Naive thymus-derived CD4-positive, alpha-beta T cell (primary cell): ENCODE results near the gene ST6GALNAC4. TPM values are rescaled to one million over a fixed set of nuclear protein-coding genes. Genes with fewer than 3 reads are reported as not detected.

Experiments
- ATAC-seq: fragments of 150-1000 bp; cut with Tn5 transposase; 2 replicates; pipeline ENCODE4 v1.10.0; 2021; ENCODE audit warnings: mild to moderate bottlenecking, moderate library complexity
- CTCF ChIA-PET: fragments of 350-600 bp; sonication (Branson Sonifier 250); formaldehyde crosslinking; loops from one replicate; lab custom pipeline; 2021; ENCODE audit warnings: antibody characterized with exemption; lab: Charles Lee
- POLR2A ChIA-PET: fragments of 350-600 bp; sonication (Branson Sonifier 250); formaldehyde crosslinking; loops from one replicate; lab custom pipeline; 2021; ENCODE audit warnings: antibody characterized with exemption, inconsistent platforms; lab: Charles Lee
- DNase-seq, 9 donors: peaks; one replicate each; pipeline versions ENCODE4 v3.0.0 to v3.0.0-alpha.2; 2020 to 2022; ENCODE audit warnings: mixed read lengths in 1 of 9
- H3K27ac ChIP-seq: one replicate; pipeline ENCODE4 v1.7.0; 2013; ENCODE audit warnings: mild to moderate bottlenecking, low read depth, low read length, moderate library complexity
- H3K27me3 ChIP-seq, 2 donors: one replicate each; pipeline ENCODE4 v1.7.0; 2013; ENCODE audit warnings: low read length in 2 of 2, mild to moderate bottlenecking in 2 of 2, moderate library complexity in 2 of 2; ENCODE audit not compliant: control insufficient read depth in 2 of 2, insufficient read depth in 2 of 2
- H3K36me3 ChIP-seq, 3 experiments: 1 replicate in 2 of 3; 2 replicates in 1 of 3; pipeline ENCODE4 v1.7.0; 2013; ENCODE audit warnings: low read length in 3 of 3, mild to moderate bottlenecking in 3 of 3, moderate library complexity in 1 of 3; ENCODE audit not compliant: insufficient read depth in 3 of 3, control insufficient read depth in 2 of 3
- H3K4me1 ChIP-seq, 2 donors: one replicate each; pipeline ENCODE4 v1.7.0; 2013; ENCODE audit warnings: low read length in 2 of 2, mild to moderate bottlenecking in 2 of 2, moderate library complexity in 1 of 2; ENCODE audit not compliant: control insufficient read depth in 2 of 2, insufficient read depth in 2 of 2
- H3K4me3 ChIP-seq: 2 replicates; pipeline ENCODE4 v1.7.0; 2013; ENCODE audit warnings: mild to moderate bottlenecking, low read length
- H3K9me3 ChIP-seq, 3 experiments: 1 replicate in 2 of 3; 2 replicates in 1 of 3; pipeline ENCODE4 v1.7.0; 2013; ENCODE audit warnings: low read length in 3 of 3; ENCODE audit not compliant: control insufficient read depth in 2 of 3
- H3K27ac Mint-ChIP-seq, 9 donors: one replicate each; pipeline ENCODE4 v1.8.0; 2020 to 2022; ENCODE audit warnings: mixed read lengths in 9 of 9, mild to moderate bottlenecking in 8 of 9, moderate library complexity in 5 of 9, inconsistent platforms in 2 of 9
- H3K27me3 Mint-ChIP-seq, 5 donors: one replicate each; pipeline ENCODE4 v1.8.0; 2021 to 2022; ENCODE audit warnings: mixed read lengths in 5 of 5, mild to moderate bottlenecking in 1 of 5
- H3K36me3 Mint-ChIP-seq, 5 donors: one replicate each; pipeline ENCODE4 v1.8.0; 2020 to 2022; ENCODE audit warnings: mixed read lengths in 5 of 5, mild to moderate bottlenecking in 3 of 5, inconsistent platforms in 1 of 5
- H3K4me1 Mint-ChIP-seq, 7 donors: one replicate each; pipeline ENCODE4 v1.8.0; 2020 to 2022; ENCODE audit warnings: mixed read lengths in 7 of 7, mild to moderate bottlenecking in 3 of 7, inconsistent platforms in 1 of 7
- H3K4me3 Mint-ChIP-seq, 10 donors: one replicate each; pipeline ENCODE4 v1.8.0; 2020 to 2022; ENCODE audit warnings: mild to moderate bottlenecking in 10 of 10, mixed read lengths in 10 of 10, moderate library complexity in 6 of 10, inconsistent platforms in 2 of 10
- H3K9me3 Mint-ChIP-seq, 11 donors: one replicate each; pipeline ENCODE4 v1.8.0; 2020 to 2022; ENCODE audit warnings: mixed read lengths in 11 of 11, mild to moderate bottlenecking in 4 of 11, inconsistent platforms in 1 of 11, moderate library complexity in 1 of 11
- intact Hi-C, 2 donors: fragments of 100-400 bp; cut with micrococcal nuclease; formaldehyde crosslinking; loops; one replicate each; pipeline ENCODE4 v1.15.1; 2023
- polyA plus RNA-seq, 2 donors: library from polyadenylated mRNA; unstranded; fragments of 300-500 nt; fragmentation: Illumina TruSeq; gene quantifications; one replicate each; pipeline ENCODE4 v1.2.3, GENCODE V29; 2021
- total RNA-seq, 6 experiments: library from RNA in 5 of 6; stranded (reverse) in 5 of 6; gene quantifications; 1 replicate in 5 of 6; 2 replicates in 1 of 6; pipeline ENCODE4 v1.2.3 and lab custom pipeline; 2021 to 2026

ST6GALNAC4 gene
- total and polyA plus RNA-seq, 7 experiments from 2014 or later, result 20.0 to 51.0 (median 31.2) TPM

DNA sequence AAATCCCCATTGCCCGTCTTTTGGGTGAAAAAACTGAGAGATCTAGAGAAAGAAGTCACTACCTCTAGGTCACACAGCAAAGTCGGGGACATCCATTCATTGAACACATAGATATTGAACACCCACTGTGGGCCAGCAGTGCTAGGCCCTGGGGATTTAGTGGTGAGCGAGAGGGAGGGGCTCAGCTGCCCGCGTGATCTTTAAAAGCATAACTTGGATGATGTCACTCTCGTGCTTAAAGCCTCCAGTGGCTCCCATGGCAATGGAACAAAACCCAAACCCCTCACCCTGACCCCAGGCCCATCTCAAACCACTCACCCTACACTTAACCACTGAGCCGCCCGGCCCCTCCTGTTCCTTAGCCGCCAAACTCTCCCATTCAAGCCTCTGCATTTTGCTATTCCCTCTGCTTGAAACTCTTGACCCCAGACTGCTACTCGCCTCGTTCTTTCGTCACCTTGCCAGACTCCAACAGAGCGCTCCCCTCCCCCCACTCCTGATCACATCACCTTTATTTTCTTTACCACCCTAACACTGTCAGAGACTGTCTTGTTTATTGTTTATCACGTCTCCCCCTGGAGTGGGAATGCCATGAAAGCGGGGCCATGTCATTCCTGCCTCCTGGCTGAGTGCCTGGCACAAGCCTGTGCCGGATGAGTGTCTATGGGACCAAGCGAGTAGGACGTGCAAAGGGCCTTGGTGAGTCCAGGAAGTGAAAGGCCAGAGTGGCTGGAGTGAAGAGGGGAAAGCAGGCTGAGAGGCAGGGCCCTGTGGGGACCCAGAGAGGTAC is 14.4 kb upstream of the ST6GALNAC4 start:
- Mint-ChIP-seq H3K4me3 (peak overlapping the region; percentile 66 to 85 (median 78)), H3K9me3 (peaks cover 0 to 42% (median 0%) of the 10 kb centered on the region in 11 donors), H3K36me3 (peaks cover 0 to 11% (median 0%) of the 10 kb centered on the region in 5 donors), H3K27me3 (peaks cover 0 to 15% (median 0%) of the 10 kb centered on the region in 5 donors), H3K27ac (peak overlapping the region; percentile 51 to 93 (median 76)), H3K4me1 (peaks cover 25 to 57% (median 52%) of the 10 kb centered on the region in 7 donors)
- Histone ChIP-seq H3K36me3 (peaks cover 0 to 7% (median 3%) of the 10 kb centered on the region in 3 experiments), H3K4me3 (peak overlapping the region; percentile 70), H3K27ac (peak overlapping the region; percentile 6), H3K27me3 (no peaks in the 10 kb centered on the region), H3K4me1 (peaks cover 29 to 35% of the 10 kb centered on the region in 2 donors), H3K9me3 (no peaks in the 10 kb centered on the region)
- ATAC-seq, result peak; percentile 28
- no peak for DNase-seq
- intact Hi-C loops, result no loop called here
- ChIA-PET POLR2A (interaction anchor here (0.8 to 1.1 kb wide), 3 partner anchors 10 to 103 kb away, joined by 3 read pairs; no protein-coding TSS in a partner anchor), CTCF (no interaction called here)

DNA sequence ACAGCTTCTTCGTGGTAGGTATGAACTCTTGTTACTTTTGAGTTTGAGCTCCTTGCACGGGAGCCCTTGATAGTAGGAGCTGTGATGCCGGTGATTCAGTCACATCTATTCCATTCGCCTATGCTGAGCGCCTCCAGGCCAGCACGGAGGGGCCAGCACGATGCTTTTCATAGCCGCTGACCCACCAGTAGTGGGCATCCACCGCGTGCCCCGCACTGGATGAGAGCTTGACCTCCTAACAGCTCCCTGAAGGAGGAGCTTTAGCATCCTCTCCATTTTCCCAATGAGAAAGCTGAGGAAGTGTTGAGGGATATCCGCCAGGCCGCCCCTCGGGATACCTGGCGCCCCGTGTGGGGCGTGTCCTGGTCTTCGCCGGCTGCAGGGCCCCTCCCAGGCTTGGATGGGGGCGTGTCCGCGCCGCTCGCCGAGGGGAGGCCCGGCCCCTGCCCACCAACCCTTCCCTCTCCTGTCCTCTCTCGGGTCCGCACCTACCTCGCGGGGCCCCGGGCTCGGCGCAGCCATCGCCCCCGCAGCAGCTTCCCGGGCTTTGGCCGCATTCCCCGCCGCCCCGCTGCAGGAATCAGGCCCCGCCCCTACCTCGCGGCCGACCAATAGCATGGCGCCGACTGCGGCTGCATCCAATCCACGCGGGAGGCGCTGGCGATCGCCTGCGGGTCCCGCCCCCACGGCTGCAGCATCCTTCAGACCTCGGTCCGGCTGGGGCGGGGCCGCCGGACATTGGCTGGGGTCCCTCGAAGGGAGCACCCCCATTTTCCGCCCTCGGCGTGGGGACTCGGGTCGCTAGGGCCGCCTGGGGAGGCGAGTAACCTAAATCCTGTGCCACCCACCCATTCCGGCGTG is 13.6 kb upstream of the ST6GALNAC4 start, which contains the start of gene PIP5KL1:
Gene PIP5KL1, minus strand, starts transcription at position 547 of the 861 bp plus-strand sequence. Its CDS starts 25 bp downstream, at position 522.
- intact Hi-C loops, result loop anchor here (1.0 kb wide), 2 partner anchors 13 to 14 kb away; partner anchors contain the start of gene ST6GALNAC4 (in 1 of the 2)
- peaks cover 0 to 39% (median 0%) of the 10 kb centered on the region in 11 donors for H3K9me3 Mint-ChIP-seq
- peak within 1 kb of the TSS; percentile 66 to 85 (median 78) for H3K4me3 Mint-ChIP-seq
- ATAC-seq (peak; percentile 82), DNase-seq (peak; percentile 48 to 86 (median 70))
- ChIA-PET POLR2A (interaction anchor here (0.7 to 3.1 kb wide), 10 partner anchors 8 to 137 kb away, joined by 3 to 14 read pairs (median 4); partner anchors contain the start of genes DPM2 and NAIF1), CTCF (interaction anchor here (0.6 to 1.0 kb wide), 8 partner anchors 9 to 195 kb away, joined by 3 to 5 read pairs (median 3); no protein-coding TSS in a partner anchor)
- peaks cover 0 to 23% (median 0%) of the 10 kb centered on the region in 5 donors for H3K27me3 Mint-ChIP-seq
- H3K36me3 Mint-ChIP-seq, result peaks cover 0 to 5% (median 0%) of the 10 kb centered on the region in 5 donors
- H3K4me1 Mint-ChIP-seq, result peaks cover 17 to 48% (median 43%) of the 10 kb centered on the region in 7 donors
- H3K27ac Mint-ChIP-seq, result peak within 1 kb of the TSS; percentile 51 to 93 (median 76)
- H3K27me3 ChIP-seq, result no peaks in the 10 kb centered on the region
- peak within 1 kb of the TSS; percentile 70 for H3K4me3 ChIP-seq
- H3K36me3 ChIP-seq, result peaks cover 0 to 7% (median 0%) of the 10 kb centered on the region in 3 experiments
- peaks cover 21 to 30% of the 10 kb centered on the region in 2 donors for H3K4me1 ChIP-seq
- H3K27ac ChIP-seq, result peak within 1 kb of the TSS; percentile 6
- no peaks in the 10 kb centered on the region for H3K9me3 ChIP-seq

GRCh38 chr9:127929625-127929979 is 12.8 kb upstream of the ST6GALNAC4 start:
- intact Hi-C loops, result no loop called here
- Histone ChIP-seq H3K4me1 (peaks cover 20 to 30% of the 10 kb centered on the region in 2 donors), H3K27ac (no peak overlapping the region), H3K27me3 (no peaks in the 10 kb centered on the region), H3K4me3 (no peak overlapping the region), H3K9me3 (no peaks in the 10 kb centered on the region), H3K36me3 (peaks cover 0 to under 1% (median 0%) of the 10 kb centered on the region in 3 experiments)
- Mint-ChIP-seq H3K27me3 (peaks cover 0 to 30% (median 0%) of the 10 kb centered on the region in 5 donors), H3K36me3 (peaks cover 0 to 5% (median 0%) of the 10 kb centered on the region in 5 donors), H3K27ac (peak overlapping the region in 7 of 9 donors; percentile 4 to 81 (median 48)), H3K4me1 (peaks cover 13 to 40% (median 38%) of the 10 kb centered on the region in 7 donors), H3K9me3 (peaks cover 0 to 38% (median 0%) of the 10 kb centered on the region in 11 donors), H3K4me3 (peak overlapping the region; percentile 52 to 85 (median 76))
- ChIA-PET POLR2A (interaction anchor here (0.7 to 3.1 kb wide), 9 partner anchors 9 to 138 kb away, joined by 3 to 14 read pairs (median 4); partner anchors contain the start of genes DPM2 and NAIF1), CTCF (interaction anchor here (0.6 to 1.0 kb wide), 6 partner anchors 9 to 187 kb away, joined by 3 to 5 read pairs (median 3); no protein-coding TSS in a partner anchor)
- ATAC-seq (no peak), DNase-seq (no peak)

DNA sequence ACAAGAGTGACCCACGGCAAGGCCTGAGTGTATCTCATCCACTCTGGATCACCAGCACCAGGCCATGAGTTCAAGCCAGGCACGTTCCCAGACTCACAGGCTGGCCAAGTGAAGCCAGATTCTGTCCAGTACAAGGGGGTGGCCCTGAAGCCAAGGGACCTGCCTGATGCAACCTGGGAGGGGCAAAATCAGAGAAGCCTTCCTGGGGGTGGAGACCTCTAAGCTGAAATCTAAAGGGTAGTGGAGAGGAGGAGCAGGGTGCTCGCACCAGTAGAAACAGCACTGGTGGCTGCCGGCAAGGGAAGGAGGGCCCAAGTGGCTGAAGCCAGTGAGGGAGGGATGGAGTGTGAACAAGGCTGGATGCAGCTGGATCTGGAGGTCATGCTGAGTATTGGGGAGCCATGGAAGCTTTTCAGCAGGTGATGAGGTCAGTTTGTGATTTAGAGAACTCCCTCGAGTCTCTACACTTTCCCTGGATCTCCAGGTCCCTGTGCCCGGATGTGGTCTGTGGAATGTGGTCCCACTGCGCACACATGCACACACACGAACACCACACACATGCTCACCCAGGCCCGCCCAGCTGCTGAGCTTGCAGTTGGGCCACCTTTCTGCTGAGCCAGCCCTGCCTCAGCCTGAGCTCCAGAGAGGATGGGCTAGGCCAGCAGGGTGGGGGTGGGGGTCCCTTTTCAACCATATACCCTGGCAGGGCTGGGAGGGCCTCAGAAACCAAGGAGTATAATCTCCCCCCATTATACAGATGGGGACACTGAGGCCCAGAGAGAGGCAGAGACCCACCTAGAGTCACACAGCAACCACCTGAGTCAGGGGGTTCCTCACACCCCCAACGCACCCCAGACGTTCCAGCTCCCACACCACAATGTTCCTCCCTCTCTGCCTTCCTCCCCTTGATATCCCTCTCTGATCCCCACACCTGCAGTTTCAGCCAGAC is 12.1 kb upstream of the ST6GALNAC4 start:
- Histone ChIP-seq H3K9me3 (no peaks in the 10 kb centered on the region), H3K27me3 (no peaks in the 10 kb centered on the region), H3K4me3 (no peak overlapping the region), H3K27ac (no peak overlapping the region), H3K36me3 (no peaks in the 10 kb centered on the region), H3K4me1 (peaks cover 20 to 30% of the 10 kb centered on the region in 2 donors)
- peaks cover 0 to 5% (median 0%) of the 10 kb centered on the region in 5 donors for H3K36me3 Mint-ChIP-seq
- ChIA-PET POLR2A (interaction anchor here (0.6 to 3.1 kb wide), 11 partner anchors 9 to 967 kb away, joined by 3 to 14 read pairs (median 3); partner anchors contain the start of genes DPM2 and EEIG1), CTCF (no interaction called here)
- intact Hi-C loops, result no loop called here
- DNase-seq (no peak), ATAC-seq (no peak)
- H3K4me1 Mint-ChIP-seq, result peaks cover 7 to 34% (median 32%) of the 10 kb centered on the region in 7 donors
- peaks cover 0 to 32% (median 0%) of the 10 kb centered on the region in 5 donors for H3K27me3 Mint-ChIP-seq
- H3K27ac Mint-ChIP-seq, result peak overlapping the region in 8 of 9 donors; percentile 4 to 86 (median 66)
- H3K9me3 Mint-ChIP-seq, result peaks cover 0 to 34% (median 0%) of the 10 kb centered on the region in 11 donors
- H3K4me3 Mint-ChIP-seq, result peak overlapping the region; percentile 36 to 85 (median 69)

DNA sequence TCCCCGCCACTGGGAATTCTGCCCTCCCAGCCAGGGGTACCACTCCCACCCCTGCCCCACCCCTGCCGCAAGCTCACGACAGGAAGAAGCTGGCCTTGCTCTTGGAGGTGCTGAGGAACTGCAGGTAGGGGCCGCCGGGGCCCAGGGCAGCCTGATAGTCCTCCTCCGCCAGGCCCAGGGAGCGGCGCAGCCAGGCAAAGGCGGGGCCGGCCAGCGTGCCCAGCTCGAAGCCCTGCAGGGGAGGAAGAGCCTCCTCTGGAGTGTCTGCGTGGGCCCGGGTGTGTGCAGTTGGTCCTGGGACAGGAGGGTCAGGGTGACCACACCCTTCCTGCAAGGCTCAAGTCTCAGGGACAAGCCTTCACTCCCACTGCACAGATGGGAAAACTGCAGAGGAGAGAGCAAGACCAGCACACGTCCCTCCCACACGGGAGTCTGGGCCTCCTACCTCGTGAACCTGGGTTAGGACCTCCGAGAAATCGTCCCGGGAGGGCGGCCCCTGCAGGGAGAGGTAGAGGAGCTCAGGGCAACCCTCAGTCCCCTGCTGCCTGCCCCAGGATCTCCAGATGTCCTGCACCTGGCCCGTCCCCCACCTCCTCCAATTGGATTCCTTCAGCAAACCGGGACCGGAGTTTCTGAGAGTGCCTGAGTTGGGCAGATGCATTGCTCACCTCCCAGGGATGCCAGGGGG is 11.3 kb upstream of the ST6GALNAC4 start:
- no peak overlapping the region for H3K4me3 ChIP-seq
- no peaks in the 10 kb centered on the region for H3K9me3 ChIP-seq
- H3K27me3 ChIP-seq, result no peaks in the 10 kb centered on the region
- CTCF ChIA-PET, result interaction anchor here (0.6 kb wide), 1 partner anchor 110 kb away, joined by 4 read pairs; no protein-coding TSS in a partner anchor
- Mint-ChIP-seq H3K4me1 (peaks cover 7 to 35% (median 30%) of the 10 kb centered on the region in 7 donors), H3K36me3 (peaks cover 0 to 4% (median 0%) of the 10 kb centered on the region in 5 donors), H3K9me3 (peaks cover 0 to 32% (median 0%) of the 10 kb centered on the region in 11 donors), H3K4me3 (peak overlapping the region in 9 of 10 donors; percentile 12 to 85 (median 39)), H3K27ac (peak overlapping the region in 1 of 9 donors; percentile 72), H3K27me3 (peaks cover 0 to 38% (median 0%) of the 10 kb centered on the region in 5 donors)
- ATAC-seq (no peak), DNase-seq (peak in 1 of 9 donors; percentile 19)
- peaks cover 20 to 30% of the 10 kb centered on the region in 2 donors for H3K4me1 ChIP-seq
- H3K36me3 ChIP-seq, result no peaks in the 10 kb centered on the region
- no peak overlapping the region for H3K27ac ChIP-seq
- intact Hi-C loops, result loop anchor here in 1 of 2 donors (1.0 kb wide), 1 partner anchor 9 kb away; the partner anchor contains the start of gene DPM2
- POLR2A ChIA-PET, result interaction anchor here (0.6 to 3.1 kb wide), 6 partner anchors 10 to 968 kb away, joined by 3 to 14 read pairs (median 3); partner anchors contain the start of genes DPM2 and EEIG1
